Measurements from ENCODE around the gene SPRED3. TPM values are rescaled to one million over a fixed set of nuclear protein-coding genes. Genes with fewer than 3 reads are reported as not detected.

SPRED3 gene
- total and polyA plus RNA-seq, 4 experiments from 2014 or later: 0.07 to 3.8 (median 3.0) TPM; not detected in 1

- peaks cover 30% of the 10 kb centered on the region for H3K4me1 ChIP-seq (ENCODE audit: insufficient read depth, low read length)
- ChIA-PET POLR2A (ENCODE audit: partially characterized antibody) (interaction anchor here (1.6 to 5.7 kb wide), 2 partner anchors 12 to 18 kb away, joined by 3 to 78 read pairs; partner anchors contain the start of genes GGN and SPRED3), CTCF (ENCODE audit: partially characterized antibody) (interaction anchor here (1.2 to 3.4 kb wide), 3 partner anchors 11 to 133 kb away, joined by 4 to 10 read pairs (median 9); partner anchors contain the start of genes FAM98C, GGN and SPRED3)
- peaks cover 40 to 43% of the 10 kb centered on the region in 2 donors for H3K36me3 Mint-ChIP-seq
- peaks cover 19 to 35% (median 24%) of the 10 kb centered on the region in 4 donors for H3K4me1 Mint-ChIP-seq
- no peak overlapping the region for H3K27ac ChIP-seq (ENCODE audit: low read depth, low read length)
- H3K27ac Mint-ChIP-seq: peak overlapping the region in 1 of 7 donors; percentile 54
- no peak for DNase-seq
- intact Hi-C loops (cut with micrococcal nuclease): loop anchor here (10.0 kb wide), 2 partner anchors 238 to 472 kb away; partner anchors contain the start of genes EIF3K, MAP4K1, SIPA1L3 and WDR87
- no peak overlapping the region for H3K4me3 ChIP-seq (ENCODE audit: low read length in 2 of 2)
- H3K27me3 Mint-ChIP-seq: peaks cover 0 to 2% of the 10 kb centered on the region in 2 donors
- no peaks in the 10 kb centered on the region for H3K9me3 Mint-ChIP-seq
- peak overlapping the region in 4 of 8 donors; percentile 70 to 98 (median 80) for H3K4me3 Mint-ChIP-seq
- no peaks in the 10 kb centered on the region for H3K9me3 ChIP-seq (ENCODE audit: control insufficient read depth in 1 of 2, low read length in 2 of 2)
- no peaks in the 10 kb centered on the region for H3K27me3 ChIP-seq (ENCODE audit: insufficient read depth, low read length)
- H3K36me3 ChIP-seq (ENCODE audit: insufficient read depth, low read length): peaks cover 38% of the 10 kb centered on the region
Observed at GRCh38 chr19:38377052-38377451, 11.4 kb upstream of the SPRED3 start.

- CTCF ChIA-PET (ENCODE audit: partially characterized antibody): no interaction called here
- H3K4me3 ChIP-seq (ENCODE audit: low read length in 2 of 2): no peak overlapping the region
- no peaks in the 10 kb centered on the region for H3K27me3 ChIP-seq (ENCODE audit: insufficient read depth, low read length)
- H3K27ac ChIP-seq (ENCODE audit: low read depth, low read length): no peak overlapping the region
- POLR2A ChIA-PET (ENCODE audit: partially characterized antibody): interaction anchor here (1.6 to 5.7 kb wide), 2 partner anchors 10 to 16 kb away, joined by 3 to 78 read pairs; partner anchors contain the start of genes GGN and SPRED3
- no peaks in the 10 kb centered on the region for H3K9me3 ChIP-seq (ENCODE audit: control insufficient read depth in 1 of 2, low read length in 2 of 2)
- no peak for DNase-seq
- Mint-ChIP-seq H3K27me3 (peaks cover 0 to 2% of the 10 kb centered on the region in 2 donors), H3K27ac (peak overlapping the region in 1 of 7 donors; percentile 57), H3K36me3 (peaks cover 48 to 58% of the 10 kb centered on the region in 2 donors), H3K4me3 (no peak overlapping the region), H3K9me3 (no peaks in the 10 kb centered on the region), H3K4me1 (peaks cover 19 to 38% (median 26%) of the 10 kb centered on the region in 4 donors)
- H3K36me3 ChIP-seq (ENCODE audit: insufficient read depth, low read length): peaks cover 55% of the 10 kb centered on the region
- peaks cover 27% of the 10 kb centered on the region for H3K4me1 ChIP-seq (ENCODE audit: insufficient read depth, low read length)
- intact Hi-C loops (cut with micrococcal nuclease): loop anchor here (10.0 kb wide), 2 partner anchors 236 to 474 kb away; partner anchors contain the start of genes EIF3K, MAP4K1, SIPA1L3 and WDR87
Observed at GRCh38 chr19:38378866-38379265, 9.6 kb upstream of the SPRED3 start.

GRCh38 chr19:38381138-38381537 lies 7.4 kb upstream of the SPRED3 start:
- H3K27me3 ChIP-seq (ENCODE audit: insufficient read depth, low read length): no peaks in the 10 kb centered on the region
- H3K9me3 Mint-ChIP-seq: no peaks in the 10 kb centered on the region
- H3K27ac ChIP-seq (ENCODE audit: low read depth, low read length): no peak overlapping the region
- peaks cover 40 to 50% of the 10 kb centered on the region in 2 donors for H3K36me3 Mint-ChIP-seq
- intact Hi-C loops (cut with micrococcal nuclease): no loop called here
- H3K4me3 ChIP-seq (ENCODE audit: low read length in 2 of 2): no peak overlapping the region
- H3K4me1 ChIP-seq (ENCODE audit: insufficient read depth, low read length): peaks cover 12% of the 10 kb centered on the region
- no peak overlapping the region for H3K4me3 Mint-ChIP-seq
- no peaks in the 10 kb centered on the region for H3K9me3 ChIP-seq (ENCODE audit: control insufficient read depth in 1 of 2, low read length in 2 of 2)
- CTCF ChIA-PET (ENCODE audit: partially characterized antibody): interaction anchor here (1.9 kb wide), 1 partner anchor 21 kb away, joined by 5 read pairs; the partner anchor contains the start of gene FAM98C
- DNase-seq: no peak
- peaks cover 58% of the 10 kb centered on the region for H3K36me3 ChIP-seq (ENCODE audit: insufficient read depth, low read length)
- H3K4me1 Mint-ChIP-seq: peaks cover 7 to 22% (median 12%) of the 10 kb centered on the region in 4 donors
- H3K27ac Mint-ChIP-seq: no peak overlapping the region
- POLR2A ChIA-PET (ENCODE audit: partially characterized antibody): no interaction called here
- H3K27me3 Mint-ChIP-seq: peaks cover 0 to 5% of the 10 kb centered on the region in 2 donors

GRCh38 chr19:38383184-38383583 lies 5.3 kb upstream of the SPRED3 start:
- peaks cover 20% of the 10 kb centered on the region for H3K4me1 ChIP-seq (ENCODE audit: insufficient read depth, low read length)
- Mint-ChIP-seq H3K4me3 (no peak overlapping the region), H3K27ac (no peak overlapping the region), H3K9me3 (no peaks in the 10 kb centered on the region), H3K27me3 (peaks cover 0 to 11% of the 10 kb centered on the region in 2 donors), H3K36me3 (peaks cover 35 to 49% of the 10 kb centered on the region in 2 donors), H3K4me1 (peaks cover 10 to 27% (median 14%) of the 10 kb centered on the region in 4 donors)
- ChIA-PET POLR2A (ENCODE audit: partially characterized antibody) (no interaction called here), CTCF (ENCODE audit: partially characterized antibody) (no interaction called here)
- intact Hi-C loops (cut with micrococcal nuclease): no loop called here
- H3K36me3 ChIP-seq (ENCODE audit: insufficient read depth, low read length): peaks cover 47% of the 10 kb centered on the region
- H3K27me3 ChIP-seq (ENCODE audit: insufficient read depth, low read length): no peaks in the 10 kb centered on the region
- no peak overlapping the region for H3K27ac ChIP-seq (ENCODE audit: low read depth, low read length)
- no peak overlapping the region for H3K4me3 ChIP-seq (ENCODE audit: low read length in 2 of 2)
- DNase-seq: peak in 1 of 5 donors; percentile 15
- no peaks in the 10 kb centered on the region for H3K9me3 ChIP-seq (ENCODE audit: control insufficient read depth in 1 of 2, low read length in 2 of 2)

- Mint-ChIP-seq H3K9me3 (no peaks in the 10 kb centered on the region), H3K4me1 (peaks cover 10 to 29% (median 15%) of the 10 kb centered on the region in 4 donors), H3K36me3 (peaks cover 35 to 49% of the 10 kb centered on the region in 2 donors), H3K4me3 (no peak overlapping the region), H3K27ac (no peak overlapping the region), H3K27me3 (peaks cover 0 to 11% of the 10 kb centered on the region in 2 donors)
- POLR2A ChIA-PET (ENCODE audit: partially characterized antibody): interaction anchor here (1.1 to 2.6 kb wide), 2 partner anchors 9 to 19 kb away, joined by 5 to 17 read pairs; partner anchors contain the start of genes FAM98C and PSMD8
- Histone ChIP-seq H3K27ac (ENCODE audit: low read depth, low read length) (no peak overlapping the region), H3K4me1 (ENCODE audit: insufficient read depth, low read length) (peaks cover 24% of the 10 kb centered on the region), H3K27me3 (ENCODE audit: insufficient read depth, low read length) (no peaks in the 10 kb centered on the region), H3K36me3 (ENCODE audit: insufficient read depth, low read length) (peaks cover 47% of the 10 kb centered on the region), H3K4me3 (ENCODE audit: low read length in 2 of 2) (no peak overlapping the region), H3K9me3 (ENCODE audit: control insufficient read depth in 1 of 2, low read length in 2 of 2) (no peaks in the 10 kb centered on the region)
- intact Hi-C loops (cut with micrococcal nuclease): no loop called here
- CTCF ChIA-PET (ENCODE audit: partially characterized antibody): no interaction called here
- peak in 1 of 5 donors; percentile 4 for DNase-seq
Observed at GRCh38 chr19:38383743-38384142, 4.8 kb upstream of the SPRED3 start.

- peak in 1 of 5 donors; percentile 15 for DNase-seq
- Histone ChIP-seq H3K9me3 (ENCODE audit: control insufficient read depth in 1 of 2, low read length in 2 of 2) (no peaks in the 10 kb centered on the region), H3K4me3 (ENCODE audit: low read length in 2 of 2) (no peak overlapping the region), H3K27ac (ENCODE audit: low read depth, low read length) (no peak overlapping the region), H3K36me3 (ENCODE audit: insufficient read depth, low read length) (peaks cover 40% of the 10 kb centered on the region), H3K27me3 (ENCODE audit: insufficient read depth, low read length) (no peaks in the 10 kb centered on the region), H3K4me1 (ENCODE audit: insufficient read depth, low read length) (peaks cover 30% of the 10 kb centered on the region)
- H3K4me3 Mint-ChIP-seq: peak overlapping the region in 1 of 8 donors; percentile 46
- CTCF ChIA-PET (ENCODE audit: partially characterized antibody): interaction anchor here (1.5 kb wide), 1 partner anchor 140 kb away, joined by 3 read pairs; no protein-coding TSS in a partner anchor
- intact Hi-C loops (cut with micrococcal nuclease): no loop called here
- peaks cover 33 to 44% of the 10 kb centered on the region in 2 donors for H3K36me3 Mint-ChIP-seq
- H3K27me3 Mint-ChIP-seq: peaks cover 0 to 11% of the 10 kb centered on the region in 2 donors
- H3K4me1 Mint-ChIP-seq: peaks cover 11 to 32% (median 18%) of the 10 kb centered on the region in 4 donors
- H3K27ac Mint-ChIP-seq: peak overlapping the region in 2 of 7 donors; percentile 55 to 62
- H3K9me3 Mint-ChIP-seq: no peaks in the 10 kb centered on the region
- POLR2A ChIA-PET (ENCODE audit: partially characterized antibody): interaction anchor here (1.1 to 2.6 kb wide), 4 partner anchors 8 to 18 kb away, joined by 5 to 17 read pairs (median 10); partner anchors contain the start of genes FAM98C and PSMD8
Observed at GRCh38 chr19:38384209-38385027, 4.1 kb upstream of the SPRED3 start.
